Astrocyte of the hippocampus (primary cell): ENCODE results near the gene PSMD1.
"Not testable (repeated sequence)": the region's sequence is repeated elsewhere in the genome, so short reads cannot be mapped to it uniquely, and the experiment has no call there.

Experiments
- DNase-seq: peaks from one replicate; pipeline ENCODE4 v3.0.0; 2011; ENCODE audit warnings: low read depth, low spot score

PSMD1 gene

GRCh38 chr2:231185050-231185725, 128.5 kb downstream of the PSMD1 start:
- no peak for DNase-seq

- no peak for DNase-seq
Observed at GRCh38 chr2:231185886-231186285, 129.2 kb downstream of the PSMD1 start.

GRCh38 chr2:231186325-231186724, 129.7 kb downstream of the PSMD1 start:
- DNase-seq: no peak

- DNase-seq: peak; percentile 78
Observed at GRCh38 chr2:231187736-231188505, 131.3 kb downstream of the PSMD1 start.

- DNase-seq: no peak
Observed at GRCh38 chr2:231188506-231189170, 132.0 kb downstream of the PSMD1 start.

GRCh38 chr2:231189171-231189530, 132.5 kb downstream of the PSMD1 start:
- no peak for DNase-seq

GRCh38 chr2:231189571-231190495, 133.2 kb downstream of the PSMD1 start:
- DNase-seq: peak; percentile 56

- peak; percentile 79 for DNase-seq
Observed at GRCh38 chr2:231190531-231191197, 134.0 kb downstream of the PSMD1 start.

GRCh38 chr2:231191896-231192872, 135.5 kb downstream of the PSMD1 start:
- DNase-seq: peak; percentile 82

GRCh38 chr2:231193216-231193615, 136.5 kb downstream of the PSMD1 start:
- no peak for DNase-seq

- DNase-seq: no peak
Observed at GRCh38 chr2:231196592-231196991, 139.9 kb downstream of the PSMD1 start.

GRCh38 chr2:231197196-231197595, 140.5 kb downstream of the PSMD1 start:
- not testable (repeated sequence) for DNase-seq

- DNase-seq: no peak
Observed at GRCh38 chr2:231197706-231198290, 141.1 kb downstream of the PSMD1 start.

- peak; percentile 92 for DNase-seq
Observed at GRCh38 chr2:231198291-231199173, 141.9 kb downstream of the PSMD1 start, which contains the start of gene ARMC9. Gene ARMC9, plus strand, starts transcription at chr2:231198631. Its CDS starts 7,608 bp downstream, at chr2:231206239.

GRCh38 chr2:231199219-231199618, 142.6 kb downstream of the PSMD1 start:
- peak; percentile 68 for DNase-seq

- DNase-seq: peak; percentile 68
Observed at GRCh38 chr2:231200805-231201474, 144.3 kb downstream of the PSMD1 start.

GRCh38 chr2:231201475-231201814, 144.8 kb downstream of the PSMD1 start:
- no peak for DNase-seq

- no peak for DNase-seq
Observed at GRCh38 chr2:231203087-231203486, 146.4 kb downstream of the PSMD1 start.
